GM18511 (cell line): ENCODE results near the gene SMIM38.
"Not testable (repeated sequence)": the region's sequence is repeated elsewhere in the genome, so short reads cannot be mapped to it uniquely, and the experiment has no call there.

Source experiments
- ATAC-seq: cut with Tn5 transposase; IDR thresholded peaks from one replicate; pipeline ENCODE4 v1.9.1; 2021; ENCODE audit warnings: mild to moderate bottlenecking, moderate library complexity; ENCODE audit not compliant: unreplicated experiment

SMIM38 gene

GRCh38 chr11:69137151-69137844, 18.4 kb upstream of the SMIM38 start:
- no peak for ATAC-seq

- no peak for ATAC-seq
Observed at GRCh38 chr11:69138265-69138664, 17.5 kb upstream of the SMIM38 start.

GRCh38 chr11:69140161-69140560, 15.6 kb upstream of the SMIM38 start:
- ATAC-seq = not testable (repeated sequence)

- ATAC-seq = no peak
Observed at GRCh38 chr11:69140635-69141034, 15.1 kb upstream of the SMIM38 start.

- ATAC-seq = no peak
Observed at GRCh38 chr11:69141742-69142141, 14.0 kb upstream of the SMIM38 start.

GRCh38 chr11:69142895-69143294, 12.8 kb upstream of the SMIM38 start:
- no peak for ATAC-seq

- ATAC-seq = no peak
Observed at GRCh38 chr11:69144316-69145049, 11.3 kb upstream of the SMIM38 start.

GRCh38 chr11:69145050-69145380, 10.7 kb upstream of the SMIM38 start:
- ATAC-seq = no peak

GRCh38 chr11:69148377-69148762, 7.4 kb upstream of the SMIM38 start:
- no peak for ATAC-seq

GRCh38 chr11:69148806-69149205, 6.9 kb upstream of the SMIM38 start:
- no peak for ATAC-seq

GRCh38 chr11:69149338-69150045, 6.2 kb upstream of the SMIM38 start:
- ATAC-seq = not testable (repeated sequence)

- ATAC-seq = no peak
Observed at GRCh38 chr11:69150175-69150574, 5.6 kb upstream of the SMIM38 start.

- ATAC-seq = no peak
Observed at GRCh38 chr11:69151836-69152235, 3.9 kb upstream of the SMIM38 start.

- ATAC-seq = no peak
Observed at GRCh38 chr11:69152733-69153421, 2.9 kb upstream of the SMIM38 start.

GRCh38 chr11:69153661-69154060, 2.1 kb upstream of the SMIM38 start:
- ATAC-seq = no peak

GRCh38 chr11:69154211-69154913, 1.4 kb upstream of the SMIM38 start:
- ATAC-seq = no peak

GRCh38 chr11:69154938-69155301, 815 bp upstream of the SMIM38 start:
- ATAC-seq = no peak

GRCh38 chr11:69156235-69156639, 502 bp downstream of the SMIM38 start:
- ATAC-seq = no peak

- no peak for ATAC-seq
Observed at GRCh38 chr11:69156673-69157155, 979 bp downstream of the SMIM38 start.

- no peak for ATAC-seq
Observed at GRCh38 chr11:69157156-69157821, 1.6 kb downstream of the SMIM38 start.
